ENCODE data around the gene MARCKSL1. TPM values are rescaled to one million over a fixed set of nuclear protein-coding genes. Genes with fewer than 3 reads are reported as not detected.
A peak's percentile ranks its signal among the peaks of the same experiment; 100 is the strongest.

Gene MARCKSL1
- total and polyA plus RNA-seq, 2 of the 13 experiments (the other 11 are each of a cell fraction or from before 2014, with no cell fraction given), result 81.9 to 155 TPM

DNA sequence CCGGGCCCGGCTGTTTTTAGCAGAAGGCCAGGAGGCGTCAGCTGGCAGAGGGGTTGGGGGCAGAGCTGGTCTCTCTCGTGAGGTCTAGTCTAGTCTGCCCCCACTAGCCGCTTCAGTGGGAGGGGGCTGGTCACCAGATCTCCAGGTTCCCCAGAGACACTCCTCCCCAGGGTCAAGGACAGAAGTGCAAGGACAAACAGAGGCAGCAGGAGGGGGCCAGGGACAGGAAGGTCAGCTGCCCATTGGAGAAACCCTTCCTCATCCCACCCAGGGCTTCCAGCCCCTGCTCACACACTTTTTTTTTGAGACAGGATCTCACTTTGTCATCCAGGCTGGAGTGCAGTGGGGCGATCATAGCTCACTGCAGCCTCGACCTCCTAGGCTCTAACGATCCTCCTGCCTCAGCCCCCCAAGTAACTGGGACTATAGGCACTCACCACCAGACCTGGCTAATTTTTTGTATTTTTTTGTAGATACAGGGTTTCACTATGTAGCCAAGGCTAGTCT is 16.3 kb upstream of the MARCKSL1 start:
- FAIRE-seq (peak; percentile 51), ATAC-seq (peak; percentile 13), DNase-seq (ENCODE audit: low spot score) (peak; percentile 33)
- Histone ChIP-seq H4K20me1 (ENCODE audit: insufficient read depth, low read length) (no peaks in the 10 kb centered on the region), H3K79me2 (ENCODE audit: insufficient read depth, low read length) (no peaks in the 10 kb centered on the region), H3K27ac (ENCODE audit: extremely low read length, insufficient read depth, low read length) (peak overlapping the region; percentile 92), H3K4me1 (ENCODE audit: insufficient read depth, low read length) (peaks cover 63% of the 10 kb centered on the region), H3K9ac (ENCODE audit: insufficient read depth, low read depth, low read length) (peak overlapping the region; percentile 87), H3K36me3 (replicated peaks in 1 of 2; ENCODE audit: control insufficient read depth in 1 of 2, insufficient read depth in 2 of 2, low read length in 2 of 2) (no peaks in the 10 kb centered on the region), H3K27me3 (ENCODE audit: control insufficient read depth in 1 of 2, insufficient read depth in 2 of 2, low read length in 2 of 2) (no peaks in the 10 kb centered on the region), H3K4me2 (ENCODE audit: low read depth, low read length) (peak overlapping the region; percentile 80), H3K9me3 (ENCODE audit: low read length) (no peaks in the 10 kb centered on the region), H3K4me3 (replicated peaks in 1 of 3; ENCODE audit: insufficient read depth in 1 of 3, low read depth in 2 of 3, low read length in 3 of 3) (peak overlapping the region; percentile 64 to 81 (median 73)), H2AFZ (ENCODE audit: low read length) (no peak overlapping the region)
- BruUV-seq (replicated peaks), result no TSS peak
- intact Hi-C loops (cut with micrococcal nuclease; ENCODE audit: unreplicated experiment) (no loop called here), in situ Hi-C loops (cut with HindIII; ENCODE audit: extremely low pct_ligation_motif_present, low pct_unique_long_range_greater_than_20kb) (no loop called here)
- WGBS (ENCODE audit: low lambda C conversion rate), result 9% methylated on average over 5 of the region's 8 CpGs
- CTCF ChIA-PET (ENCODE audit: low intra/inter-chr PET ratio, low total read pairs), result no interaction called here
- POLR2A ChIA-PET, result interaction anchor here (0.7 to 10.1 kb wide), 22 partner anchors 8 to 299 kb away, joined by 3 to 222 read pairs (median 8); partner anchors contain the start of genes BSDC1, FAM229A, HDAC1 and LCK
- no peak for TF ChIP-seq NONO (IDR thresholded peaks at IDR 0.05)
- TF ChIP-seq NONO (CRISPR knock-in tag; conservative IDR thresholded peaks at IDR 0.05), result 0 out of 2 replicates have a peak, but pooled peaks have one; percentile 36
- TF ChIP-seq ZSCAN30 (CRISPR knock-in tag; IDR thresholded peaks at IDR 0.05), result 0 out of 2 replicates have a peak, but pooled peaks have one; percentile 51
- TF ChIP-seq ZNF18 (CRISPR knock-in tag; IDR thresholded peaks at IDR 0.05; ENCODE audit: insufficient replicate concordance), result peak; percentile 48
- peak; percentile 22 for TF ChIP-seq ZNF781 (CRISPR knock-in tag; IDR thresholded peaks at IDR 0.05; ENCODE audit: borderline replicate concordance, not compliant biosample characterization)
- 0 out of 2 replicates have a peak, but pooled peaks have one; percentile 2 for TF ChIP-seq ATF2 (CRISPR knock-in tag; IDR thresholded peaks at IDR 0.05)
- 0 out of 2 replicates have a peak, but pooled peaks have one; percentile 33 for TF ChIP-seq ZNF891 (CRISPR knock-in tag; IDR thresholded peaks at IDR 0.05)
- TF ChIP-seq MEF2D (CRISPR knock-in tag; IDR thresholded peaks at IDR 0.05), result no peak
- TF ChIP-seq NRL (CRISPR knock-in tag; IDR thresholded peaks at IDR 0.05; ENCODE audit: borderline replicate concordance), result peak; percentile 47; the same call in 1 of the 2 replicates
- TF ChIP-seq PHF21A (CRISPR knock-in tag; IDR thresholded peaks at IDR 0.05), result peak; percentile 24
- TF ChIP-seq ZMYM3 (CRISPR knock-in tag; IDR thresholded peaks at IDR 0.05), result 0 out of 2 replicates have a peak, but pooled peaks have one; percentile 28
- TF ChIP-seq ZFX (CRISPR knock-in tag; IDR thresholded peaks at IDR 0.05; ENCODE audit: low read depth), result no peak
- TF ChIP-seq, protein P1, sequence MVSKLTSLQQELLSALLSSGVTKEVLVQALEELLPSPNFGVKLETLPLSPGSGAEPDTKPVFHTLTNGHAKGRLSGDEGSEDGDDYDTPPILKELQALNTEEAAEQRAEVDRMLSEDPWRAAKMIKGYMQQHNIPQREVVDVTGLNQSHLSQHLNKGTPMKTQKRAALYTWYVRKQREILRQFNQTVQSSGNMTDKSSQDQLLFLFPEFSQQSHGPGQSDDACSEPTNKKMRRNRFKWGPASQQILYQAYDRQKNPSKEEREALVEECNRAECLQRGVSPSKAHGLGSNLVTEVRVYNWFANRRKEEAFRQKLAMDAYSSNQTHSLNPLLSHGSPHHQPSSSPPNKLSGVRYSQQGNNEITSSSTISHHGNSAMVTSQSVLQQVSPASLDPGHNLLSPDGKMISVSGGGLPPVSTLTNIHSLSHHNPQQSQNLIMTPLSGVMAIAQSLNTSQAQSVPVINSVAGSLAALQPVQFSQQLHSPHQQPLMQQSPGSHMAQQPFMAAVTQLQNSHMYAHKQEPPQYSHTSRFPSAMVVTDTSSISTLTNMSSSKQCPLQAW (CRISPR knock-in tag; IDR thresholded peaks at IDR 0.05), result 0 out of 2 replicates have a peak, but pooled peaks have one; percentile 11
- peak; percentile 83; the same call in 1 of the 2 replicates for TF ChIP-seq ZNF362 (CRISPR knock-in tag; IDR thresholded peaks at IDR 0.05; ENCODE audit: borderline replicate concordance)
- TF ChIP-seq ZBTB20 (CRISPR knock-in tag; IDR thresholded peaks at IDR 0.05; ENCODE audit: borderline replicate concordance, low read depth), result peak; percentile 35; the same call in 1 of the 2 replicates
- peak; percentile 62 for TF ChIP-seq RARA (CRISPR knock-in tag; IDR thresholded peaks at IDR 0.05)
- TF ChIP-seq NR2F6 (IDR thresholded peaks at IDR 0.05), result peak; percentile 89
- peak; percentile 94 for TF ChIP-seq NR2F6 (CRISPR knock-in tag; IDR thresholded peaks at IDR 0.05)
- TF ChIP-seq ZNF296 (CRISPR knock-in tag; conservative IDR thresholded peaks at IDR 0.05), result no peak

All from HepG2 (cell line).